ENCODE measurements around the gene SASH1. TPM values are rescaled to one million over a fixed set of nuclear protein-coding genes. Genes with fewer than 3 reads are reported as not detected.

SASH1 gene
- polyA plus RNA-seq, 1 experiment = 32.2 TPM

DNA sequence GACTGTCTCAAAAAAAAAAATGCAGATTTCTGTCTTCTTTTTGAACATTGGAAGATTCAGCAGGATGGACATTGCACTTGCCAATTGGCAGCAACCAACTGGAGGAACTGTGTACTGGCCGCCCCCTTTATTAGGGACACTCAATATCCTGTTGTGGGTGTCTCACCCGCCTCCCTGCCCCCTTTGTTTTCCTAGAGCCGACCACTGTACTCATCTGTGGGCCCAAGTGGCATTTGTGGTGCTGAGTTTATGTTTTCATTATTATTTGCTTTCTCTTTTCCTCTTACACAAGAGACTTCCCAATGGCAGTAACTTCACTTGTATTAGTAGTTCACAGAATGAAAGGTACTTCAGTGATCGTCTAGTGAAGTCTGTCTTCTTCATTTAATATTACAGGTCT lies 125.3 kb downstream of the SASH1 start:
- Histone ChIP-seq H3K36me3 (ENCODE audit: control insufficient read depth, insufficient read depth, low read length) (peaks cover 12% of the 10 kb centered on the region), H3K27me3 (ENCODE audit: control insufficient read depth, insufficient read depth, low read length) (no peaks in the 10 kb centered on the region), H3K4me3 (ENCODE audit: low read depth, low read length) (no peak overlapping the region)
- TF ChIP-seq, protein P1, sequence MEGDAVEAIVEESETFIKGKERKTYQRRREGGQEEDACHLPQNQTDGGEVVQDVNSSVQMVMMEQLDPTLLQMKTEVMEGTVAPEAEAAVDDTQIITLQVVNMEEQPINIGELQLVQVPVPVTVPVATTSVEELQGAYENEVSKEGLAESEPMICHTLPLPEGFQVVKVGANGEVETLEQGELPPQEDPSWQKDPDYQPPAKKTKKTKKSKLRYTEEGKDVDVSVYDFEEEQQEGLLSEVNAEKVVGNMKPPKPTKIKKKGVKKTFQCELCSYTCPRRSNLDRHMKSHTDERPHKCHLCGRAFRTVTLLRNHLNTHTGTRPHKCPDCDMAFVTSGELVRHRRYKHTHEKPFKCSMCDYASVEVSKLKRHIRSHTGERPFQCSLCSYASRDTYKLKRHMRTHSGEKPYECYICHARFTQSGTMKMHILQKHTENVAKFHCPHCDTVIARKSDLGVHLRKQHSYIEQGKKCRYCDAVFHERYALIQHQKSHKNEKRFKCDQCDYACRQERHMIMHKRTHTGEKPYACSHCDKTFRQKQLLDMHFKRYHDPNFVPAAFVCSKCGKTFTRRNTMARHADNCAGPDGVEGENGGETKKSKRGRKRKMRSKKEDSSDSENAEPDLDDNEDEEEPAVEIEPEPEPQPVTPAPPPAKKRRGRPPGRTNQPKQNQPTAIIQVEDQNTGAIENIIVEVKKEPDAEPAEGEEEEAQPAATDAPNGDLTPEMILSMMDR (IDR thresholded peaks at IDR 0.05; ENCODE audit: insufficient read depth, low read depth, low read length) = no peak
- CTCF ChIA-PET = interaction anchor here (1.3 kb wide), 1 partner anchor 204 kb away, joined by 4 read pairs; no protein-coding TSS in a partner anchor
- POLR2A ChIA-PET = no interaction called here
- no peak for DNase-seq (ENCODE audit: low read depth)

DNA sequence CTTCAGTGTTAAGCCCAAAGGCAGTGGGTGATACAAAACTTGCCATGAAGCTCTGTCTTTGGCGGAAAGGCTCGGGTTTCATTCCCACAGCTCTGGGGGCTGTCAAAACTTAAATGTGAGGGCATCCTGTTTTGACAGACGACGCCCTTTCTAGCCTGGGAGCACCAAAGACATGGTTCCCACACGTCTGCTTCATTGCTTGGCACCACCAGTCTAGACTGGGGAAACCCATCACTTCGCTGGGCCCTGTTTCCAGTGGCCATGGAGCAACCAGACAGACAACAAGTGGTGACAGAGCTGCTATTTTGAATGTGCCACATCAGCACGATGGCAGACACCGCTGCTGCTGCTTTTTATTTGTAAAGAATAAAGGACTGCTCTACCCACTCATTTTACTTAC lies 127.5 kb downstream of the SASH1 start:
- POLR2A ChIA-PET = no interaction called here
- no peak overlapping the region for H3K4me3 ChIP-seq (ENCODE audit: low read depth, low read length)

DNA sequence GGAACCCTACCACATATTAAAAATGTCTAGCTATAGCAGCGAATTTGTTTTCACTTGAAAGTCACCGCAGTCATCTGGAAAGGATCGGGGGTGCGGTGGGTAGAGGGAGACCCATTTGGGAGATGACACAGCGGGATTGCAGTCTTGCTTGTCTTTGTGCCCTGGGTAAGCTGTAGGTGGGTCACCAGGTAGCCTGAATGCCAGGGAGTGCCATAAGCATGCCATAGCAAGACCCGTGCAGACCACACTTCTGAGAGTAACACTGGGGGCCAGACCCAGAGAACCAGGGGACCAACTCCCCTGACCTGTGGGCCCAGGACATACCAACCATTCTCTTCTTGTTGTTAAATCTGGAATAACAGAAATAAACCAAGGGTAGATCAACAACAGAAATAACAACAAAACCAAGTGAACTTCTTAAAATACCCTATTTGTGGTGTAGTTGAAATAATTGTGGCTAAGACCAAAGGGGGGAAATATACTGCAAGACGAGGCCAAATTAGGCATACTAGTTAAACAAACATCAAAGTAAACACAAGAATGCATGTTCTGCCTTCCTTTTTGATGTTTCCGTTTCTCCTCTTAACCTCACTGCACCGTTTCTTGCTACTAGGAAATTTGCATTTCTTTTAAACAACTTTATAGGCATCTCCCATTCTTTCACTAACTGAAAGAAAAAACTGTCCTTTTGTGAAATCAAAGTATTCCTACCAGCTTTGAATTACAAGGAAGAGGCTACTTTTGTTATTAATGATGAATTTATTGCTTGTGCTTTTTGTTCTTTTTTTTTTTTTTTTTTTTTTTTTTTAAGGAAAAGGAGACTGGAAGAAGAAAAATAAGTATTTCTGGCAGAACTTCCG lies 128.2 kb downstream of the SASH1 start:
- CTCF ChIA-PET = no interaction called here

More for the DNA sequence above, 127.5 kb downstream of the SASH1 start:
- no peaks in the 10 kb centered on the region for H3K27me3 ChIP-seq (ENCODE audit: control insufficient read depth, insufficient read depth, low read length)
- TF ChIP-seq, protein P1 (IDR thresholded peaks at IDR 0.05; ENCODE audit: insufficient read depth, low read depth, low read length) = no peak
- DNase-seq (ENCODE audit: low read depth) = no peak
- CTCF ChIA-PET = interaction anchor here (0.8 to 1.4 kb wide), 3 partner anchors 10 to 297 kb away, joined by 3 to 6 read pairs (median 3); no protein-coding TSS in a partner anchor
- H3K36me3 ChIP-seq (ENCODE audit: control insufficient read depth, insufficient read depth, low read length) = peaks cover 16% of the 10 kb centered on the region

DNA sequence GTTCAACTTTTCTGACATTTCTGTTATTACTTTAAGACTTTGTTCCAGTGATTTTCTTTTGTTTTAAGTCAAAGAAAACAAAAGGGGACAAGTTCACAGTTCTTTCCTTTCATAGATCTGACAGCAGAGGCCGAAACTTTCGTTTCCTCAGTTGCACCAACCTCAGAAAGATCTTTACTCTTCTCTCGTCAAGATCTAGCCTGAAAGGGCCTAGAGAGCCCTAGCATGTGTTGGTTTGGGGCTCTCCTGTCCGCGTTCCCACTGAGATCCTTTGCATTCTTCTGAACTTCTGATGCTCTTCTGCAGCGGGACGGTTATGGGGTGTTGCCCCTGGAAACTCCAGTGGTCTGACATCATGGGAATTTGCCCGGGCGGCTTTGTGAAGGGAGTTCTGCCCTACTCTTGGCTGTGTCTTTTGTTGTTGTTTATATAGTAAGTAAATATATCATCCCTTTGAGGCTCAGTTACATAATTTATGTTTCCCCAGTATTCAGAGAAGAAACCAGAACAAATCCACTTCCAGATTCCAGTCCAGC lies 129.1 kb downstream of the SASH1 start:
- ChIA-PET POLR2A (no interaction called here), CTCF (no interaction called here)
- H3K36me3 ChIP-seq (ENCODE audit: control insufficient read depth, insufficient read depth, low read length) = peaks cover 19% of the 10 kb centered on the region
- no peak for DNase-seq (ENCODE audit: low read depth)
- H3K4me3 ChIP-seq (ENCODE audit: low read depth, low read length) = no peak overlapping the region
- TF ChIP-seq, protein P1 (IDR thresholded peaks at IDR 0.05; ENCODE audit: insufficient read depth, low read depth, low read length) = no peak
- no peaks in the 10 kb centered on the region for H3K27me3 ChIP-seq (ENCODE audit: control insufficient read depth, insufficient read depth, low read length)

More for the DNA sequence above, 128.2 kb downstream of the SASH1 start:
- Histone ChIP-seq H3K36me3 (ENCODE audit: control insufficient read depth, insufficient read depth, low read length) (peaks cover 19% of the 10 kb centered on the region), H3K4me3 (ENCODE audit: low read depth, low read length) (no peak overlapping the region), H3K27me3 (ENCODE audit: control insufficient read depth, insufficient read depth, low read length) (no peaks in the 10 kb centered on the region)
- POLR2A ChIA-PET = no interaction called here
- no peak for DNase-seq (ENCODE audit: low read depth)
- TF ChIP-seq, protein P1 (IDR thresholded peaks at IDR 0.05; ENCODE audit: insufficient read depth, low read depth, low read length) = no peak

All from BJ (cell line).